ENCODE results near the gene CLK2. TPM values are rescaled to one million over a fixed set of nuclear protein-coding genes. Genes with fewer than 3 reads are reported as not detected.
"Not testable (repeated sequence)": the region's sequence is repeated elsewhere in the genome, so short reads cannot be mapped to it uniquely, and the experiment has no call there.

Gene CLK2
- total RNA-seq, 1 donor from 2014 or later = 62.8 TPM

- H3K9me3 Mint-ChIP-seq (ENCODE audit: unreplicated experiment) = no peaks in the 10 kb centered on the region
Measured at GRCh38 chr1:155250633-155251449, 22.5 kb downstream of the CLK2 start.

GRCh38 chr1:155250246-155250632, 23.1 kb downstream of the CLK2 start:
- Mint-ChIP-seq H3K4me3 (ENCODE audit: unreplicated experiment) (no peak overlapping the region), H3K36me3 (ENCODE audit: low read depth, unreplicated experiment) (peaks cover 15% of the 10 kb centered on the region), H3K27ac (ENCODE audit: unreplicated experiment) (no peak overlapping the region), H3K27me3 (ENCODE audit: unreplicated experiment) (peaks cover 16% of the 10 kb centered on the region), H3K9me3 (ENCODE audit: unreplicated experiment) (no peaks in the 10 kb centered on the region), H3K4me1 (ENCODE audit: unreplicated experiment) (peaks cover 25% of the 10 kb centered on the region)
- no peak for DNase-seq (ENCODE audit: low spot score)
- no peak for TF ChIP-seq CTCF (IDR thresholded peaks at IDR 0.05; ENCODE audit: unreplicated experiment)

More at GRCh38 chr1:155250633-155251449, 22.5 kb downstream of the CLK2 start:
- Mint-ChIP-seq H3K27me3 (ENCODE audit: unreplicated experiment) (peaks cover 16% of the 10 kb centered on the region), H3K27ac (ENCODE audit: unreplicated experiment) (no peak overlapping the region), H3K4me1 (ENCODE audit: unreplicated experiment) (peaks cover 25% of the 10 kb centered on the region), H3K4me3 (ENCODE audit: unreplicated experiment) (peak overlapping the region; percentile 9), H3K36me3 (ENCODE audit: low read depth, unreplicated experiment) (peaks cover 17% of the 10 kb centered on the region)
- TF ChIP-seq CTCF (IDR thresholded peaks at IDR 0.05; ENCODE audit: unreplicated experiment) = peak; percentile 96
- DNase-seq (ENCODE audit: low spot score) = peak; percentile 99

GRCh38 chr1:155247667-155248553, 25.4 kb downstream of the CLK2 start:
- H3K9me3 Mint-ChIP-seq (ENCODE audit: unreplicated experiment) = no peaks in the 10 kb centered on the region
- no peak overlapping the region for H3K4me3 Mint-ChIP-seq (ENCODE audit: unreplicated experiment)
- no peak for TF ChIP-seq CTCF (IDR thresholded peaks at IDR 0.05; ENCODE audit: unreplicated experiment)
- H3K36me3 Mint-ChIP-seq (ENCODE audit: low read depth, unreplicated experiment) = peaks cover 15% of the 10 kb centered on the region
- no peak for DNase-seq (ENCODE audit: low spot score)
- peaks cover 20% of the 10 kb centered on the region for H3K4me1 Mint-ChIP-seq (ENCODE audit: unreplicated experiment)
- H3K27me3 Mint-ChIP-seq (ENCODE audit: unreplicated experiment) = peaks cover 10% of the 10 kb centered on the region
- H3K27ac Mint-ChIP-seq (ENCODE audit: unreplicated experiment) = no peak overlapping the region

- Mint-ChIP-seq H3K4me3 (ENCODE audit: unreplicated experiment) (peak overlapping the region; percentile 56), H3K4me1 (ENCODE audit: unreplicated experiment) (peaks cover 20% of the 10 kb centered on the region), H3K27me3 (ENCODE audit: unreplicated experiment) (peaks cover 12% of the 10 kb centered on the region), H3K36me3 (ENCODE audit: low read depth, unreplicated experiment) (peaks cover 15% of the 10 kb centered on the region)
- not testable (repeated sequence) for H3K27ac Mint-ChIP-seq (ENCODE audit: unreplicated experiment); DNase-seq (ENCODE audit: low spot score); H3K9me3 Mint-ChIP-seq (ENCODE audit: unreplicated experiment)
Measured at GRCh38 chr1:155246796-155247195, 26.5 kb downstream of the CLK2 start.

GRCh38 chr1:155245163-155245524, 28.2 kb downstream of the CLK2 start:
- Mint-ChIP-seq H3K4me3 (ENCODE audit: unreplicated experiment) (peak overlapping the region; percentile 92), H3K27me3 (ENCODE audit: unreplicated experiment) (peaks cover 19% of the 10 kb centered on the region), H3K9me3 (ENCODE audit: unreplicated experiment) (no peaks in the 10 kb centered on the region), H3K27ac (ENCODE audit: unreplicated experiment) (peak overlapping the region; percentile 86), H3K36me3 (ENCODE audit: low read depth, unreplicated experiment) (peaks cover 15% of the 10 kb centered on the region), H3K4me1 (ENCODE audit: unreplicated experiment) (peaks cover 27% of the 10 kb centered on the region)
- no peak for DNase-seq (ENCODE audit: low spot score)
- TF ChIP-seq CTCF (IDR thresholded peaks at IDR 0.05; ENCODE audit: unreplicated experiment) = no peak
